B cell (primary cell): ENCODE data around the gene JAKMIP2.

ENCODE experiments used
- EZH2 ChIP-seq: IDR thresholded peaks from 2 replicates; pipeline ENCODE4 v1.6.1; 2012; ENCODE audit warnings: borderline replicate concordance, low read depth, mild to moderate bottlenecking, moderate library complexity, low read length; ENCODE audit not compliant: insufficient read depth, poor library complexity, severe bottlenecking
- TF ChIP-seq, protein P1 (sequence below): fragments of 200-600 bp; IDR thresholded peaks from one replicate; pipeline ENCODE4 v1.8.0; 2022; ENCODE audit warnings: antibody characterized with exemption, mild to moderate bottlenecking

- TF ChIP-seq, protein P1, sequence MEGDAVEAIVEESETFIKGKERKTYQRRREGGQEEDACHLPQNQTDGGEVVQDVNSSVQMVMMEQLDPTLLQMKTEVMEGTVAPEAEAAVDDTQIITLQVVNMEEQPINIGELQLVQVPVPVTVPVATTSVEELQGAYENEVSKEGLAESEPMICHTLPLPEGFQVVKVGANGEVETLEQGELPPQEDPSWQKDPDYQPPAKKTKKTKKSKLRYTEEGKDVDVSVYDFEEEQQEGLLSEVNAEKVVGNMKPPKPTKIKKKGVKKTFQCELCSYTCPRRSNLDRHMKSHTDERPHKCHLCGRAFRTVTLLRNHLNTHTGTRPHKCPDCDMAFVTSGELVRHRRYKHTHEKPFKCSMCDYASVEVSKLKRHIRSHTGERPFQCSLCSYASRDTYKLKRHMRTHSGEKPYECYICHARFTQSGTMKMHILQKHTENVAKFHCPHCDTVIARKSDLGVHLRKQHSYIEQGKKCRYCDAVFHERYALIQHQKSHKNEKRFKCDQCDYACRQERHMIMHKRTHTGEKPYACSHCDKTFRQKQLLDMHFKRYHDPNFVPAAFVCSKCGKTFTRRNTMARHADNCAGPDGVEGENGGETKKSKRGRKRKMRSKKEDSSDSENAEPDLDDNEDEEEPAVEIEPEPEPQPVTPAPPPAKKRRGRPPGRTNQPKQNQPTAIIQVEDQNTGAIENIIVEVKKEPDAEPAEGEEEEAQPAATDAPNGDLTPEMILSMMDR, result no peak
- TF ChIP-seq EZH2, result no peak
Observed at GRCh38 chr5:147686421-147686820, 96.1 kb downstream of the JAKMIP2 start.
